Measurements from ENCODE around the gene SLC35A3.
A peak's percentile ranks its signal among the peaks of the same experiment; 100 is the strongest.

SLC35A3 gene

DNA sequence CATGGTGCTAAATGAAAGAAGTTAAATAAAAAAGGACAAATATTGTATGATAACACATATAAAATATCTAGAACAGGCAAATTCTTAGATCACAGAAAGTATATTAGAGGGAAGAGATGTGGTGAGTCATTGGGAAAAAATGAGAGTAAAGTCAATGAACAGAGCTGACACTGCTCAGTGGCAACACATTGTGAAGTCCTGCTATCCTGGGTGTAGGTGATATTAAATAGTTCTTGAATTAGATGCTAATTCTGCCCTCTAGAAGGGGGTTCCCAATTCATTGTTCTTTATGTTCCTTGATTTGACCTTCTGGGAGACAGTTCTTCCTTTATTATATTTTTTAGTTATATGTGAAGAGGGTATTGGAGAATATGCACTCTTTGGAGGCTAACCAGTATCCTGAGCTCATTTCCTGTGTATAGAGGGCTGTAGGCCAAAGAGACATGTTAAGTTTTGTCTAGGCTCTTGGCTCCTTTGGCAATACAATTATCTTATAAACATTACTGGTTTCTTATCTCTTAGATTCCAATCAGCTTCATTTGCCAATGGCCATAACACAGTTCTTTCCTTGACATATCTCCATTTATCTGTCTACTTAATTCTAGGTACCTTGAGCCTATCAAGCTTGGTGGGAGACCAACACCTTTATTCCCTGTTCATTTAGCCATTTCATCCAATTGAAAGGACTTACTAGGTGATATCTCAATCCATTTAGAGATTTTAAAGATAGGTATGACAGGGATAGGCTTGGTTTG is 6.6 kb upstream of the SLC35A3 start:
- TF ChIP-seq CTCF (conservative IDR thresholded peaks at IDR 0.05), result no peak
- peak overlapping the region; percentile 94 for H3K27ac ChIP-seq

DNA sequence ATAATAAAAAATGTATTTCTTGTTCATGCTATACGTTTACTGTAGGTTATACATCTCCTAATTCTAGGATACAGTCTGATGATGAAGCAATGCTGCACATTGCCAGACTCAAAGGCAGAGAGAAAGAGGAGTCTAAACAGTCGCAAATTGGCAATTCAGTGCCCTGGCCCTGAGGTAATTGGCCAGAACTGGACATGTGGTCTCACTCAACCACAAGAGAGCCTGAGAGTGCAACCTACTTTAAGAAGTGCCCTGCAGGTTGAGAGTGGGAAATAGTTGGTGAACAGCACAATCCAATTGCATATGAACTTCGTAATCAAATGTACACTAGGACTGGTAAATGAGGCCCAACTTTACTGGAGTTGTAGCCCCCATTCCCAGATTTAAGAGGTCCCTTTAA is 5.0 kb upstream of the SLC35A3 start:
- H3K27ac ChIP-seq, result peak overlapping the region; percentile 94
- no peak for TF ChIP-seq CTCF (conservative IDR thresholded peaks at IDR 0.05)

GRCh38 chr1:99965646-99966375 is 4.0 kb upstream of the SLC35A3 start:
- no peak for TF ChIP-seq CTCF (conservative IDR thresholded peaks at IDR 0.05)

GRCh38 chr1:99968214-99968613 is 1.6 kb upstream of the SLC35A3 start:
- TF ChIP-seq CTCF (conservative IDR thresholded peaks at IDR 0.05), result no peak
- peak overlapping the region; percentile 94 for H3K27ac ChIP-seq

More at GRCh38 chr1:99965646-99966375, 4.0 kb upstream of the SLC35A3 start:
- H3K27ac ChIP-seq, result peak overlapping the region; percentile 94

DNA sequence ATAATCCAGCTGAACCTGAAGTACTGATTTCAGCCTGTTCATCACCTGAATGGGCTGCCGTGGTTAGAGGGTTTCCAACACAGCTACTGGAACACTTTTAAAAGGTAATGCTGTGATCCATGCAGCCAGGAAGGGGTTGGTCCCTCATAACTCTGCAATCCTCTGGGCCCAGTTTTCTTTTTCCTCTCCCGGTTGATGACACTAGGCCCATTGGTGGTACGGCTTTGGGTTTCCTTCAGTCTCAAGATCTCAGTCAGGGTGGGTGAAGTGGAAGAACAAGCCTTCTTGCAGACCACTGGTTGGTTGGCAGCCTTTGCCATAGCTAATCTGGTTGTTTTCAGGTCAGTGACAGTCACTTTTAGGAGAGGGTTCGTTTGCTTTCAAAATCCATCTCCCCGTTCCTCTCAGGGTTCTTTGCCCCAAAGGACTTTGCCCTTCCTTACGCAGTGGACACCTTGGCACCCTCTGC is 502 bp upstream of the SLC35A3 start:
- H3K27ac ChIP-seq, result peak overlapping the region; percentile 94
- no peak for TF ChIP-seq CTCF (conservative IDR thresholded peaks at IDR 0.05)

DNA sequence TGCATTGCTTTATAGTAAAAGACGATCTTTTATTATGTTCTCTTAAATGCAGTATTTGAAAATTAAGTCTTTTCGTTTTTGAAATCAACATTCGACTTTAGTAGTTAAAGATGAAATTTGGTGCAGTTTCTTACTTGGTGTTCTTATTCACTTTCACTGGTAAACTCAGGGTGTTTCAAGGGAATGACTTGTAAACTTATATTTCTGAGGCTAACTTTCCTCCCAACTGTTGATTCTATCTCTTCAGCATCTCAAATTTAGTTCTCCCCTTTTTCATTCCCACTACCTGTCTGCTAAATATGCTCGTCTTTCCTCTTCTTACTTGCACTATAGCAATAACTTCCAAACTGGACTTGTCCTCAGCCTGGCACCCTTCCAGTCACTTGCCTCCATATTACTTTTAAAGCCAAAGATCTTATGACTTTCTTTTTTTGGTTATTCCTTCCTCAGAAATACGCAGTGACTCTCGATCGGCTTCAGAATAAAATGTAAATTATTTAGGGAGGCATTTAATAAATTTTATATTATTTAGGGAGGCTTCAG is 988 bp downstream of the SLC35A3 start:
- no peak for TF ChIP-seq CTCF (conservative IDR thresholded peaks at IDR 0.05)
- H3K27ac ChIP-seq, result peak overlapping the region; percentile 94

GRCh38 chr1:99972066-99972465 is 2.3 kb downstream of the SLC35A3 start:
- peak overlapping the region; percentile 94 for H3K27ac ChIP-seq

Data from VCaP (cell line).